Measurements from ENCODE around the gene PSD2. TPM values are rescaled to one million over a fixed set of nuclear protein-coding genes. Genes with fewer than 3 reads are reported as not detected.

Gene PSD2
- total RNA-seq, 5 donors from 2014 or later (not counting 1 experiment from before 2014, with no cell fraction given): 0.07 to 0.15 (median 0.09) TPM; not detected in 2

- 84% methylated on average over 4 of the region's 8 CpGs for WGBS (ENCODE audit: insufficient coverage)
- H3K9me3 ChIP-seq: no peaks in the 10 kb centered on the region
- Mint-ChIP-seq H3K36me3 (no peaks in the 10 kb centered on the region), H3K27ac (no peak overlapping the region), H3K4me1 (no peaks in the 10 kb centered on the region), H3K4me3 (no peak overlapping the region), H3K27me3 (peaks cover 7 to 13% of the 10 kb centered on the region in 2 donors), H3K9me3 (peaks cover 0 to 13% (median 0%) of the 10 kb centered on the region in 3 donors)
- no peaks in the 10 kb centered on the region for H3K36me3 ChIP-seq (ENCODE audit: control insufficient read depth in 2 of 2, extremely low read depth in 1 of 2, insufficient read depth in 1 of 2, low read length in 1 of 2)
- H3K27ac ChIP-seq (ENCODE audit: low read length): no peak overlapping the region
- no peak overlapping the region for H3K4me3 ChIP-seq (ENCODE audit: control insufficient read depth in 1 of 2, extremely low read depth in 1 of 2, low read length in 1 of 2)
- no peak for ATAC-seq (replicated peaks in 1 of 4)
- no peak for DNase-seq
- POLR2A ChIA-PET: no interaction called here
- peaks cover 3 to 25% of the 10 kb centered on the region in 2 experiments for H3K27me3 ChIP-seq (replicated peaks in 1 of 2; ENCODE audit: control insufficient read depth in 2 of 2, extremely low read depth in 1 of 2, insufficient read depth in 2 of 2, low read length in 1 of 2)
- CTCF ChIA-PET: no interaction called here
- H3K4me1 ChIP-seq (ENCODE audit: control insufficient read depth in 1 of 2, extremely low read depth in 1 of 2, insufficient read depth in 2 of 2, low read length in 2 of 2): no peaks in the 10 kb centered on the region
Measured at GRCh38 chr5:139828207-139828895, 32.7 kb downstream of the PSD2 start.

- Histone ChIP-seq H3K4me3 (ENCODE audit: control insufficient read depth in 1 of 2, extremely low read depth in 1 of 2, low read length in 1 of 2) (no peak overlapping the region), H3K27me3 (replicated peaks in 1 of 2; ENCODE audit: control insufficient read depth in 2 of 2, extremely low read depth in 1 of 2, insufficient read depth in 2 of 2, low read length in 1 of 2) (peaks cover 3 to 27% of the 10 kb centered on the region in 2 experiments), H3K4me1 (ENCODE audit: control insufficient read depth in 1 of 2, extremely low read depth in 1 of 2, insufficient read depth in 2 of 2, low read length in 2 of 2) (no peaks in the 10 kb centered on the region), H3K9me3 (no peaks in the 10 kb centered on the region), H3K27ac (ENCODE audit: low read length) (no peak overlapping the region), H3K36me3 (ENCODE audit: control insufficient read depth in 2 of 2, extremely low read depth in 1 of 2, insufficient read depth in 1 of 2, low read length in 1 of 2) (no peaks in the 10 kb centered on the region)
- CTCF ChIA-PET: no interaction called here
- H3K36me3 Mint-ChIP-seq: no peaks in the 10 kb centered on the region
- peaks cover 4 to 19% of the 10 kb centered on the region in 2 donors for H3K27me3 Mint-ChIP-seq
- ATAC-seq (replicated peaks in 1 of 4): no peak
- peaks cover 0 to 13% (median 0%) of the 10 kb centered on the region in 3 donors for H3K9me3 Mint-ChIP-seq
- no peak overlapping the region for H3K4me3 Mint-ChIP-seq
- no peaks in the 10 kb centered on the region for H3K4me1 Mint-ChIP-seq
- no peak overlapping the region for H3K27ac Mint-ChIP-seq
- POLR2A ChIA-PET: no interaction called here
- 100% methylated on average over 2 of the region's 6 CpGs for WGBS (ENCODE audit: insufficient coverage)
- DNase-seq: no peak
Measured at GRCh38 chr5:139829471-139829870, 33.9 kb downstream of the PSD2 start.

- WGBS (ENCODE audit: insufficient coverage): no CpG with 5 or more reads among the region's 3 CpGs
- Mint-ChIP-seq H3K27me3 (peaks cover 26 to 34% of the 10 kb centered on the region in 2 donors), H3K27ac (no peak overlapping the region), H3K4me3 (no peak overlapping the region), H3K4me1 (no peaks in the 10 kb centered on the region), H3K36me3 (no peaks in the 10 kb centered on the region), H3K9me3 (peaks cover 0 to 13% (median 0%) of the 10 kb centered on the region in 3 donors)
- POLR2A ChIA-PET: no interaction called here
- no peak for DNase-seq
- H3K27me3 ChIP-seq (replicated peaks in 1 of 2; ENCODE audit: control insufficient read depth in 2 of 2, extremely low read depth in 1 of 2, insufficient read depth in 2 of 2, low read length in 1 of 2): peaks cover 3 to 29% of the 10 kb centered on the region in 2 experiments
- H3K9me3 ChIP-seq: no peaks in the 10 kb centered on the region
- no peaks in the 10 kb centered on the region for H3K36me3 ChIP-seq (ENCODE audit: control insufficient read depth in 2 of 2, extremely low read depth in 1 of 2, insufficient read depth in 1 of 2, low read length in 1 of 2)
- no peaks in the 10 kb centered on the region for H3K4me1 ChIP-seq (ENCODE audit: control insufficient read depth in 1 of 2, extremely low read depth in 1 of 2, insufficient read depth in 2 of 2, low read length in 2 of 2)
- CTCF ChIA-PET: no interaction called here
- no peak overlapping the region for H3K27ac ChIP-seq (ENCODE audit: low read length)
- H3K4me3 ChIP-seq (ENCODE audit: control insufficient read depth in 1 of 2, extremely low read depth in 1 of 2, low read length in 1 of 2): no peak overlapping the region
- ATAC-seq (replicated peaks in 1 of 4): no peak
Measured at GRCh38 chr5:139831624-139832023, 36.0 kb downstream of the PSD2 start.

GRCh38 chr5:139833525-139833924 is 37.9 kb downstream of the PSD2 start:
- H3K9me3 ChIP-seq: no peaks in the 10 kb centered on the region
- H3K4me1 Mint-ChIP-seq: no peaks in the 10 kb centered on the region
- H3K4me3 ChIP-seq (ENCODE audit: control insufficient read depth in 1 of 2, extremely low read depth in 1 of 2, low read length in 1 of 2): no peak overlapping the region
- no peaks in the 10 kb centered on the region for H3K36me3 Mint-ChIP-seq
- no peak overlapping the region for H3K4me3 Mint-ChIP-seq
- 29% methylated on average over 2 of the region's 3 CpGs for WGBS (ENCODE audit: insufficient coverage)
- H3K36me3 ChIP-seq (ENCODE audit: control insufficient read depth in 2 of 2, extremely low read depth in 1 of 2, insufficient read depth in 1 of 2, low read length in 1 of 2): no peaks in the 10 kb centered on the region
- H3K27me3 Mint-ChIP-seq: peaks cover 27 to 35% of the 10 kb centered on the region in 2 donors
- no peak for ATAC-seq (replicated peaks in 1 of 4)
- DNase-seq: no peak
- no peak overlapping the region for H3K27ac Mint-ChIP-seq
- peaks cover 0 to 4% (median 0%) of the 10 kb centered on the region in 3 donors for H3K9me3 Mint-ChIP-seq
- ChIA-PET CTCF (no interaction called here), POLR2A (interaction anchor here in 1 of 2 donors (0.7 kb wide), 1 partner anchor 1275 kb away, joined by 3 read pairs; no protein-coding TSS in a partner anchor)
- no peaks in the 10 kb centered on the region for H3K4me1 ChIP-seq (ENCODE audit: control insufficient read depth in 1 of 2, extremely low read depth in 1 of 2, insufficient read depth in 2 of 2, low read length in 2 of 2)
- H3K27ac ChIP-seq (ENCODE audit: low read length): no peak overlapping the region
- peaks cover 3 to 35% of the 10 kb centered on the region in 2 experiments for H3K27me3 ChIP-seq (replicated peaks in 1 of 2; ENCODE audit: control insufficient read depth in 2 of 2, extremely low read depth in 1 of 2, insufficient read depth in 2 of 2, low read length in 1 of 2)

GRCh38 chr5:139835656-139836055 is 40.0 kb downstream of the PSD2 start:
- Mint-ChIP-seq H3K36me3 (no peaks in the 10 kb centered on the region), H3K4me3 (no peak overlapping the region), H3K9me3 (no peaks in the 10 kb centered on the region), H3K27me3 (peaks cover 27 to 35% of the 10 kb centered on the region in 2 donors), H3K27ac (no peak overlapping the region), H3K4me1 (no peaks in the 10 kb centered on the region)
- Histone ChIP-seq H3K4me1 (ENCODE audit: control insufficient read depth in 1 of 2, extremely low read depth in 1 of 2, insufficient read depth in 2 of 2, low read length in 2 of 2) (no peaks in the 10 kb centered on the region), H3K36me3 (ENCODE audit: control insufficient read depth in 2 of 2, extremely low read depth in 1 of 2, insufficient read depth in 1 of 2, low read length in 1 of 2) (no peaks in the 10 kb centered on the region), H3K27me3 (replicated peaks in 1 of 2; ENCODE audit: control insufficient read depth in 2 of 2, extremely low read depth in 1 of 2, insufficient read depth in 2 of 2, low read length in 1 of 2) (peaks cover 3 to 37% of the 10 kb centered on the region in 2 experiments), H3K4me3 (ENCODE audit: control insufficient read depth in 1 of 2, extremely low read depth in 1 of 2, low read length in 1 of 2) (no peak overlapping the region), H3K27ac (ENCODE audit: low read length) (no peak overlapping the region), H3K9me3 (no peaks in the 10 kb centered on the region)
- ATAC-seq (replicated peaks in 1 of 4): no peak
- DNase-seq: no peak
- 100% methylated on average over 1 of the region's 3 CpGs for WGBS (ENCODE audit: insufficient coverage)
- CTCF ChIA-PET: no interaction called here
- POLR2A ChIA-PET: no interaction called here

- no peak overlapping the region for H3K4me3 Mint-ChIP-seq
- Histone ChIP-seq H3K4me3 (ENCODE audit: control insufficient read depth in 1 of 2, extremely low read depth in 1 of 2, low read length in 1 of 2) (no peak overlapping the region), H3K36me3 (ENCODE audit: control insufficient read depth in 2 of 2, extremely low read depth in 1 of 2, insufficient read depth in 1 of 2, low read length in 1 of 2) (no peaks in the 10 kb centered on the region), H3K27me3 (replicated peaks in 1 of 2; ENCODE audit: control insufficient read depth in 2 of 2, extremely low read depth in 1 of 2, insufficient read depth in 2 of 2, low read length in 1 of 2) (peaks cover 3 to 37% of the 10 kb centered on the region in 2 experiments), H3K27ac (ENCODE audit: low read length) (no peak overlapping the region), H3K4me1 (ENCODE audit: control insufficient read depth in 1 of 2, extremely low read depth in 1 of 2, insufficient read depth in 2 of 2, low read length in 2 of 2) (no peaks in the 10 kb centered on the region), H3K9me3 (no peaks in the 10 kb centered on the region)
- ChIA-PET POLR2A (interaction anchor here in 1 of 2 donors (0.7 kb wide), 1 partner anchor 144 kb away, joined by 3 read pairs; no protein-coding TSS in a partner anchor), CTCF (no interaction called here)
- 94% methylated on average over 18 of the region's 22 CpGs for WGBS (ENCODE audit: insufficient coverage)
- peaks cover 27 to 32% of the 10 kb centered on the region in 2 donors for H3K27me3 Mint-ChIP-seq
- no peak for DNase-seq
- no peaks in the 10 kb centered on the region for H3K4me1 Mint-ChIP-seq
- no peak overlapping the region for H3K27ac Mint-ChIP-seq
- no peak for ATAC-seq (replicated peaks in 1 of 4)
- no peaks in the 10 kb centered on the region for H3K9me3 Mint-ChIP-seq
- no peaks in the 10 kb centered on the region for H3K36me3 Mint-ChIP-seq
Measured at GRCh38 chr5:139836469-139837208, 41.0 kb downstream of the PSD2 start.
